Activated effector memory CD4-positive, alpha-beta T cell treated with anti-CD3 and anti-CD28 coated beads, Interleukin-2, amount 50 U/mL, for 16 hours (primary cell): ENCODE results near the gene IKZF3.
"Not testable (repeated sequence)": the region's sequence is repeated elsewhere in the genome, so short reads cannot be mapped to it uniquely, and the experiment has no call there.

Experiments
- DNase-seq: peaks from one replicate; pipeline ENCODE4 v3.0.0-alpha.2; 2020

The IKZF3 gene

DNA sequence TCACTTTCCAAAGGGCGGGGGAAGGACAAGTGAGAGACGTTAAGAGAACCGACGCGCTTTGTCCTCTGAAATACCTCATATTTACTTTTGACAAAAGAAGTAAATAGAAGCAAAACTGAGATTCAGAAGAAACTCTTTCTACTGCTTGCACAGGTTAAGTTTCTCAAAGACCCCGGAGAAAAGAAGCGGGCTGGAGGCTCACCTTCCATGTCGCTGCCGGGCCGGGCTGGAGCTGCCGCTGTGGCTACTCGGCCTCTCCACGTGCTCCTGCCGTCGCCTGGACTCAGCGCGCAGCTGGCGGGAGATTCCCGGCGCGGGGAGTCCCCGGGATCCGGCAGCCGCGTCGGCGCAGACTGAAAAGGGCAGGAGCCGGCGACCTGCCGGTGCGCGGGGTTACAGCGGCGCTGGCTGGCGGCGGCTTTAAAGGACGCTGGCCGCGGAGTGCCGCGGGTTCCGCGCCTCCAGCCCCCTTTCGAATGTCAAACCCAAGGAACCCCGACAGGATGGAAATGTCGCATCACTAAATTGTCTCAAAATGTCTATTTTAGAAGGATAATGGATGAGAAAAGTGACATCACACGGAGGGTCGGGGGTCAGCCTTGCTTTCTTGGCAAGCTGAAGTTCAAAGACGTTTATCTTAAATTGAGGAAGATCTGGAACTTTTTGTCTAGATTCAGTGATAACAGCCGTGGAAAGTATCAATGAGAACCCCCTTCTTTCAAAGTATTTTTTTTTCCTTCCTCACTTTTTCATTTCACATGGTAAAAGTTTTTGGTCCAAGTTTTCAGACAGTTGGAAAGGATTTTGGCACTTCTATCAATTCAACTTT, at the start of gene IKZF3:
TSS of gene IKZF3 (minus strand) at position 395 of the 829 bp plus-strand sequence. CDS start at position 209, 186 bp downstream.
- DNase-seq, result peak; percentile 94

- DNase-seq, result no peak
These were observed 44.8 kb upstream of the IKZF3 start for GRCh38 chr17:39908789-39909352.

DNA sequence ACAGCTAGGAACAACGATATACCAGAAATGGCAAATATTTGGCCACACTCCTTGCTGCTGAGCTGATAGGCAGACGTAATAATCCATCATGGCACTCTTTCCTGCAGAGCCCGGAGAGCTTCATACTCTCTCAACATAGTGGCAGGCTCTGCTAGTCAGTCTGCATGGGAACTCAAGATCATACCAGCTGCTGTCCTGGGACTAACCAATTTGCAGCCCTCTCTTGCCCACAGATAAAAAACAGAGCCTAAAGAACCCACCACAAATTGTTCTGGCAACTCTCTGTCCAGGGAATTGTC, 40.8 kb upstream of the IKZF3 start:
- no peak for DNase-seq

DNA sequence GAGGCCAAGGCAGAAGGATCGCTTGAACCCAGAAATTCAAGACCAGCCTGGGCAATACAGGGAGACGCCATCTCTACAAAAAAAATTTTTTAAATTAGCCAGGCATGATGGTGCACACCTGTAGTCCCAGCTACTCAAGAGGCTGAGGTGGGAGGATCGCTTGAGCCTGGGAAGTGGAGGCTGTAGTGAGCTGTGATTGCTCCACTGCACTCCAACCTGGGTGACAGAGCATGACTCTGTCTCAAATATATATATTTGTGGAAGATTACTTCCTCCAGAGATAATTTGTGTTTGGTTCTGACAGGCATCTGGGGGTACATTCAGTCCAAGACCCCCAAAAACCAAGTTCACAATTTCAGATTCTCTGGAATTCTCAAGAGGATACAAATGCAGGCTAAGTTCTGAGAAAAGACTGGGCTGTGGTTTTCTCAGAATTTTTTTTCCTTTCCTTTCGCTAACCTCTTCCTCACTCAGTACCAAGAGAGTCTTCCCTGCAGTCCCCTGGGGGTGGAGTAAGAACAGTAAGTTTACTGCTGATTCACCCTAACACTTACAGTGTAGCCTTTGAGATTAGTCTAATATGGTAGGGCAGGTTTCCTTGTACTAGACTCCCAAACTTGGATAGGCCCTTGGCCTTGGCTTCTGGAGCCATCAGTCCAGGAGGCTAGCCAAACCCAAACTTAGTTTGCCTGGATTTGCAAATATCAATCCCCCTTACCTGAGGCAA, 39.2 kb upstream of the IKZF3 start:
- no peak for DNase-seq

DNA sequence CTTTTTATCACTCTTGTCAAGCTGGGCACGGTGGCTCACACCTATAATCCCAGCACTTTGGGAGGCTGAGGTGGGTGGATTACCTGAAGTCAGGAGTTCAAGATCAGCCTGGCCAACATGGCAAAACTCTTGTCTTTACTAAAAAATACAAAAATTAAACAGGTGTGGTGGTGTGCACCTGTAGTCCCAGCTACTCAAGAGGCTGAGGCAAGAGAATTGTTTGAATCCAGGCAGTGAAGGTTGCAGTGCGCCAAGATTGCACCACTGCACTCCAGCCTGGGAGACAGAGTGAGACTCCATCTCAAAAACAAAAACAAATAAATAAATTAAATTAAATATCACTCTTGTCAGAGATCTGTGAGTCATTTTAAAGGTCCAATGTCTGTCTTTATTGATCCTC, 37.9 kb upstream of the IKZF3 start:
- DNase-seq, result not testable (repeated sequence)

GRCh38 chr17:39899215-39899614, 35.1 kb upstream of the IKZF3 start:
- DNase-seq, result no peak

- no peak for DNase-seq
These were observed 34.0 kb upstream of the IKZF3 start for GRCh38 chr17:39898088-39898487.

- DNase-seq, result no peak
These were observed 30.7 kb upstream of the IKZF3 start for GRCh38 chr17:39894681-39895376.

GRCh38 chr17:39889200-39889599, 25.1 kb upstream of the IKZF3 start:
- no peak for DNase-seq

- no peak for DNase-seq
These were observed 23.0 kb upstream of the IKZF3 start for GRCh38 chr17:39887078-39887477.

- not testable (repeated sequence) for DNase-seq
These were observed 22.0 kb upstream of the IKZF3 start for GRCh38 chr17:39886102-39886501.

- no peak for DNase-seq
These were observed 8.6 kb upstream of the IKZF3 start for GRCh38 chr17:39872751-39873150.

DNA sequence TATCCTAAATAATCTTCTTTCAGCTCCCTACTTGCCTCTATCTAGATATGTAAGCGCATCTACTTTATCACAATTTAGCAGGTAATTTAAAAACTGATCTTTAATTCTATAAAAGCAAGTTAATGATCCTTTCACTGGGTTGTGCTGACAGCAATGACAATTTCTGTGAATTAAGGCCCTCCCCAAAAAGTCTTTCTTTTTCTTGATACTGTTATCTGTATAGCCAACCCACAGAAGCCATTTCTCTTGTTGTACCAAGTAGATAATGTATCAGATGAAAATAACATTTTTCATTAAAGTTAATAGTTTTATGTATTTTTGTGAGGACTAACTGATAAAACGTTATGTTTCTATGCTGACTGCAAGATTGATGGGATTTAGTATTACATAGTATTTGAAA, 7.7 kb upstream of the IKZF3 start:
- DNase-seq, result no peak

DNA sequence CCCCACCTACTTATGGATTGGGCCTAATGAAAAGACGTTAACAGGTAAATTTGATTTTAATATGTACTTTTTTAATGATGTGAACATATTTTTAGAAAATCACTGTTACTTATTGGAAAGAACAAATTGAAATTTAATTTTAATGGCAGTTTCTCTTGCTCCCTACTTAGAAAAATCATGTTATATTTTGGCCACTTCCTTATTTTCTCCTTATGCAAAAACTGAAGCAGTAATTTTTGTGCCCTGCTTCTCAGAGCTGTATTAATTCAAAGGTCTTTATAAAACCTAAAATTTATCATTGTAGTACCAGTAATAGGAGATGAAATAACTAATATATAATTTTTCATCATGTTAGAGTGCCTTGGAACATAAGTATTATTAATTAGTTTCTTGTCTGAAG, 6.7 kb upstream of the IKZF3 start:
- DNase-seq, result no peak

- no peak for DNase-seq
These were observed 4.4 kb upstream of the IKZF3 start for GRCh38 chr17:39868554-39868942.

DNA sequence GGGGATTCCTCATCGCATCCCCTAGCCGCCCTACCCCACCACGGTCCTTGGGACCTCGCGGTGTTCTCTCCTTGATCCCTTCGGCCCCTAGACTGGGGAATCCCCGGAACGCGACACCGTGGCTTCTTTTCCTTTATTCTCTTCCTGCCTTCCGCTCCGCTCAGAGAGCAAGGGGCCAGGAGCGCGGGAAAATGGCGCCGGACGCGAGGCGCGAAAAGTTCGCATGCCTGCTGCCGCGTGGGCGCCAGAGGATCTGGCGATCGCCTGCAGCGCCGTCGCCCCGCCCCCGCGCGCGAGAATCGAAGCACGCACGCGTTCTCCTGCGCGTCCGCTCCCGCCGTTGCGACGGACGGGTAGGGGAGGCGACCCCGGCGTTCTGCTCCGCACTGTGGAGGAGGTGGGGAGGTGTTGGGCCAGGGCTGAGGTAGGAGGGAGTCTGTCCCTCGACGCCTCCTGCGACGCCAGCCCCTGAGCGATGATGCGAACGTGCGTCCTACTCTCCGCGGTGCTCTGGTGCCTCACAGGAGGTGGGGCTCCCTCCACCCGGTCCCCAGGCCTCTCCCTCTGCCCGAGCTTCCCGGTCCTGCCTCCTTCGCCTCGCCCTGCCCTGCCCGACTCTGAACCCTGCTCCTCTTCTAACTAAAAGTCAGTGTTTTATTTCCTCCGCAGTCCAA, 3.9 kb upstream of the IKZF3 start, which contains the start of gene ZPBP2:
TSS of gene ZPBP2 (plus strand) at position 323 of the 674 bp plus-strand sequence. CDS start at position 476, 153 bp downstream.
- peak; percentile 87 for DNase-seq

DNA sequence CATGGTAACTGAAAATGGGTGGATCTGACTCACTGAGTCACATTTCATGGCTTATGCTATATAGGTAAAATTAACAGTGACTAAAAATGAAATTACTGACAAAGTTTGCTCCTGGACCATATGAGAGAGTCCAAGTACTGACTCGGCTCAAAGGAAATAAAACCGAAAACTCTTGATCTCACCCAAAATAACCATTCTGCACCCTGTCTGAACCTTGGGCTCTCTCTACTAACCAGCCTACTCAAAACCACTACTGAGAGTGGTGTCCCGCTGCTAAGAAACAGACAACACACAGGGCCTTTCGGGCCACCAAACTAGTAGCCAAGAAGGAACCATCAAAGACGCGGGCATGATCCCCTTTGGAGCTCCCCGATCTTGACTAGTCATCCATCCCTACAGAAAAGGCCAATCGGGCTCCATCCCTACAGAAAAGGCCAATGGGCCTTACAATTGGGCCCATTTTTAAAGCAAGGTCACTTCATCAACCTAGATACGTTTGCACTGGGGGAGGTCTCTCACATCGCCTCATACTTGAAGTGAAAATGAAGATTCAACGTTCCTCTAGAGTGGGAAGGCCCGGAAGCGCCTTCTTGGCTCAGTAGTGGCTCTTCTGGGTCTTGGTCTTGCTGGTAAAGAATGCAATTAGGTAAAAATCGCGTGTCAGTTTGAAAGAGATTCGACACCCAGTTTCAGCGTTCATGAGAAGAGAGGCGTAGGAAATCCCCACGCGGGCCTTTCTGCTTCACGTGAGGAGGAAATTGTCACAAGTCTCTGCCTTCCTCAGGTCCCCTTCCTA, 3.2 kb upstream of the IKZF3 start:
- peak; percentile 90 for DNase-seq

- DNase-seq, result no peak
These were observed 2.1 kb upstream of the IKZF3 start for GRCh38 chr17:39866013-39866730.

DNA sequence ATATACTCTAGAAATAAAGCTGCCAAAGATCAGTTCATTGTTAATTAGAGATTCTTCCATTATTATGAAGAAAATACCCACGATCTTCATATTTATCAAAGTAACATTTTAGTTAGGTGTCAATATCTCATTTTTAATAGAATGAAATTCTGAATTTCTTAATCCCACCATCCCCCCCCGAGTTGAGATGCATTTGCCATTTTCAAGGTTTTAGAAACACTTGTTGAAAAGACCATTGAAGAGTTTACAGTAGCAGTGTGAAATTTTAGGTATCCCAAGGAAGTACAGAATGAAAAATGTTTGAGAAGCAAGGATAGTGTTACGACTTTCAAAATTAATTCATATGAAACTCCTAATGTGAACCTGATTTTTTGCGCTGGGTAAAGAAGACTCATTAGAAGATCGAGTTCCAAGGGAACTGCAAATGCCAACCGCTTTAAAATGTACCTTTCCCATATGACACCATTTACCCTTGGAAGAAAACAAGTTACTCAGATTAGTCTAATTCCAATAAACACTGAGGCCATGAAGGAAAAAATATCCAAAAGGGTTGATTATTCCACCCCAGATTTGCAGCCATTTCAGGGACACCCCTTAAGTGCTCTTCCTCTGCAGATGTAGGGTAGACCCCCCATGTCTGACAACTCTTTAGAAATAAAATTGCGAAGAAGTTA, 731 bp downstream of the IKZF3 start:
- DNase-seq, result no peak

DNA sequence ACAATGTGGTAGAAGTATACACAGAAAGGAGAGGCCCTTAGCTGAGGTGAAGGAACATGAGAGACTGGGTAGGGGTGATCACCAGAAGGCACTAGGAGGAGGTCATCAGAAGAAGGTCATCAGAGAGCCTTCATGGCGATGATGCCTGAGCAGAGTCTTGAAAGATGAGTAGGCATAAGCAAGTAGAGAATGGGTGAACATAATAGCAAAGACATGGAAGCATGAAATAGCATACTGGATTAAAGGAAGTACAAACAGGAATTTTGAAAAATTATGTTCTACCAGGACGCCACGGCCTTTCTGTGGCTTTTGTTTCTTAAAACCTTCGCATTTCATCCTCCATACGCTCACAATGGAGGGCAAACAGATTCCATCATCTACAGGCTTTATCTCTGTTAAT, 2.9 kb downstream of the IKZF3 start:
- no peak for DNase-seq
